PFSK-1 (cell line): ENCODE data around the gene QSER1.

Experiments
- POLR2AphosphoS5 ChIP-seq: IDR thresholded peaks from 2 replicates; pipeline ENCODE4 v1.6.1; 2012; ENCODE audit warnings: low read depth, mild to moderate bottlenecking, control low read depth, low read length, moderate library complexity
- REST ChIP-seq, 2 experiments: IDR thresholded peaks; 2 replicates each; pipeline versions ENCODE4 v1.6.1 to v1.8.0; 2011 to 2012; ENCODE audit warnings: low read depth in 2 of 2, low read length in 2 of 2, control low read depth in 1 of 2, inconsistent platforms in 1 of 2, mild to moderate bottlenecking in 1 of 2, moderate library complexity in 1 of 2; ENCODE audit not compliant: insufficient read depth in 1 of 2

GRCh38 chr11:32962016-32962415 lies 69.4 kb downstream of the QSER1 start:
- no peak for TF ChIP-seq POLR2AphosphoS5
- no peak for TF ChIP-seq REST (IDR thresholded peaks at IDR 0.05; ENCODE audit: insufficient read depth in 1 of 2, low read depth in 2 of 2, low read length in 2 of 2)
